GM19372 (cell line): ENCODE measurements around the gene PPP4C.
"Not testable (repeated sequence)": the region's sequence is repeated elsewhere in the genome, so short reads cannot be mapped to it uniquely, and the experiment has no call there.

Source experiments
- ATAC-seq: cut with Tn5 transposase; IDR thresholded peaks from one replicate; pipeline ENCODE4 v1.9.1; 2021; ENCODE audit warnings: mild to moderate bottlenecking, low read depth, moderate library complexity; ENCODE audit not compliant: unreplicated experiment

Gene PPP4C

DNA sequence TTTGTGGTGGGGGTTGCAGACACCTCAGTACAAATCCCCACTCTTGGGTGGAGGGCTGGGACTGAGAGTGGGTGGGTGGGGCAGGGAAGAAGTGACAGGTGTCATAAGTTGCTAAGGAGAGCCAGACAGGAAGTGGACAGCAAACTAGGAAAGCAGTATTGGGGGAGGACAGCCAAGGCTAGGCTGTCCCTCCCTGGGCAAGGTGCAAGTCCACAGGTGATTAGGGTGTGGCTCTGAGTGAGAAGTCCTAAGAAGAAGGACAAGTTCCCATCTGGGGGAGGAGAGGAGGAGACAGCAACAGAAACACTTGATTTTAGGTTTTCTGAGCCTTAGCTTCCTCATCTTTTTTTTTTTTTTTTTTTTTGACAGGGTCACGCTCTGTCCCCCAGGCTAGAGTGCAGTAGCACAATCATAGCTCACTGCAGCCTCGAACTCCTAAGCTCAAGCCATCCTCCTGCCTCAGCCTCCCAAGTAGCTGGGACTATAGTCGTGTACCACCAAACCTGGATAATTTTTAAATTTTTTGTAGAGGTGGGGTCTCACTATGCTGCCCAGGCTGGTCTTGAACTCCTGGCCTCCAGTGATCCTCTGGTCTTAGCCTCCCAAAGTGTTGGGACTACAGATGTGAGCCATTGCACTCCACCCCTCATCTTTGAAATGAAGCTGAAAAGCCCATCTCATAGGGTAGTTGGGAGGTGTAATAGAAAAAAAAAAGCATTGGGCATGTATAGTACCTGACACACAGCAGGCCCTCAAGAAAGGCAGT, 44.7 kb downstream of the PPP4C start:
- ATAC-seq: no peak

DNA sequence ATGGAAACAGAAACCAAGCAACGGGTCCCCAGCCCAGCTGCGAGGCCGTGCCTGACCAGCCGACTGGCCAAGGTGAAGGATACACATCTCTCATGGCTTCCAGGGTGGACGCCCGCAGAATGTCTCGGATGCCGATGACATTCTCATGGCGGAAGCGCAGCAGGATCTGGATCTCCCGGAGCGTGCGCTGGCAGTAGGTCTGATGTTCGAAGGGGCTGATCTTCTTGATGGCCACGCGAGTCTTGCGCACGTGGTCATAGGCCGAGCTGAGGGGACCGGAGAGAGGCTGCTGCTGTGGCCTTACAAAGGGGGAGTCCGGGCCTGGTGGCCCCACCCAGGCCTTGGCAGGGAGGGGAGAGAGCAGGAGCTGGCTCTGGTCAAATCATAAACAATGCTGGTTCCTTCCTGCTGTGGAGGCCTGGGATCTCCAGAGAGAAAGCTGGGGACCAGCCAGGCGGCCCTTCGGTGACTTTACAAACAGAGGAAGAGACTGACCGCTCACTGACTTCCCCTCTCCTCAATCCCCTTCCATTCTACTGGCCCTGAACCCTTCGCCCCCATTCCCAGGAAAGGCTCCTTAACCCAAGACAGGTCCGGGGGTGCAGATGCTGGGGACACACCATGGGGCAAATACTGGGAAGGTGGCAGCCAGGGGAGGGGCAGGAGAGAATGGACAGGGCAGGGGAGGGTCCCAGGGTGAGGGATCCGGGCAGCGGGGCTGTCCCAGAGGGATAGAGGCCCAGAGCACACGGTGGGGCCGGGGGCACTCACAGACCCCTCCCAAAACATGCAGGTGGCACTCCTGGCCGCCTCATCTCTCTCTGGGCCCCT, 46.2 kb downstream of the PPP4C start:
- ATAC-seq: no peak

DNA sequence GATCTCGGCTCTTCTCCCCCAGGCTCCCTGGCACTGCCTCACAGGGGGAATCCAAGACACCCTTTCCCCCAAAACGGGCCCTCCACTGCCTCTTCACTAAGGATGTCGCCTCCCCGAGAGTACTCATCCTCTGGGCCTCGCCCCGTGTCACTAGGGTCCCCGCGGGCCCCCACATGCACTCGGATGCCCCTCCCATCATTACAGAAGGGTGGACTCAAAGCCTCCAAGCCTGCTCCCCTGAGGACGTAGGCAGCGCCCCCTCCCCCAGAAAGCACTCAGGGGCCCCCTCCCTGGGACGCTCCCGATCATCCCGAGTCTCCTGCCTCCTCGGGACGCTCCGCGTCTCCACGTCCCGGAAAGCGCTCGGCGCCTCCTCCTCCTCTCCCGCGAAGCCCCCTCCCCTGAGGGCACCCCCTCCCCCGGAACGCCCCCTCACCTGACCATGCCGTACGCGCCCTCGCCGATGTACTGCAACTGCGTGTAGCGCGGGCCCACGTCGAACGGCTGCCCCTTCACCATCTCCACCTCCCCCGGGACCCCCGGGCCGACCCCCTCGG, 46.9 kb downstream of the PPP4C start:
- ATAC-seq: no peak

DNA sequence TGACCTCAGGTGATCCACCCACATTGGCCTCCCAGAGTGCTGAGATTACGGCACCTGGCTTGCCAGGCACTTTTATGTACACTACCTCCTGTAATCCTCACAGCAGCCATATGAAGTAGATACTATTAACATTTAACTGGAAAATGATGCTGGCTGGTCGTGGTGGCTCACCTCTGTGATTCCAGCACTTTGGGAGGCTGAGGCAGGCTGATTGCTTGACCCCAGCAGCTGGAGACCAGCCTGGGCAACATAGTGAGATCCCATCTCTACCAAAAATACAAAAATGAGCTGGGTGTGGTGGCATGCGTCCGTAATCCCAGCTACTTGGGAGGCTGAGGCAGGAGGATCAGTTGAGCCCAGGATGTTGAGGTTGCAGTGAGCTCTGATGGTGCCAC, 49.2 kb downstream of the PPP4C start:
- ATAC-seq: no peak

DNA sequence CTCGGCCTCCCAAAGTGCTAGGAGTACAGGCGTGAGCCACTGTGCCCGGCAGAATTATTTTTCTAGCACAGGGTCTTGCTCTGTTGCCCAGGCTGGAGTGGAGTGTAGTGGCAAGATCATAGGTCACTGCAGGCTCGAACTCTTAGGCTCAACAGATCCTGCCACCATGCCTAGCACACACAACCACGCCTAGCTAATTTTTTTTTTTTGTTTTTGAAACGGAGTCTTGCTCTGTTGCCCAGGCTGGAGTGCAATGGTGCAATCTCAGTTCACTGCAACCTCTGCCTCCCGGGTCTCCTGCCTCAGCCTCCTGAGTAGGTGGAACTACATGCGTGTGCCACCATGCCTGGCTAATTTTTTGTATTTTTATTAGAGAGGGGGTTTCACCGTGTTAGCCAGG, 49.9 kb downstream of the PPP4C start:
- ATAC-seq: not testable (repeated sequence)

DNA sequence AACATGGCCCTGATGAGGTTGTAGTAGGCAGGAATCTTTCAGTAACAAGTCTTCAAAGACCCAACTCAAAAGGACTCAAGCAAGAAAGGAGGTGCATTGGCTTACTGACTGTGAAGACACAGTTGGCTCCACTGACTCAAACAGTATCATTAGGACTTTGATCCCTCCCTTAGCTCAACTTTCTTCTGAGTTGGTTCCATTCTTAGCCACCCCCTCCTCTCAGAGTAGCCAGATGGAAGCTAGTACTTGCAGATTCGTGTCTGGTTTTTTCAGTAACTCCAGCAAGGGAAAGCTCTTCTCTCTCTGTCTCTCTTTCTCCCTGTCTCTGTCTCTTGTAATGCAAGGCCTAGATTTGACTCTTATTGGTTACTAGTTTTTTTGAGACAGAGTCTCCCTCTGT, 52.2 kb downstream of the PPP4C start:
- no peak for ATAC-seq

DNA sequence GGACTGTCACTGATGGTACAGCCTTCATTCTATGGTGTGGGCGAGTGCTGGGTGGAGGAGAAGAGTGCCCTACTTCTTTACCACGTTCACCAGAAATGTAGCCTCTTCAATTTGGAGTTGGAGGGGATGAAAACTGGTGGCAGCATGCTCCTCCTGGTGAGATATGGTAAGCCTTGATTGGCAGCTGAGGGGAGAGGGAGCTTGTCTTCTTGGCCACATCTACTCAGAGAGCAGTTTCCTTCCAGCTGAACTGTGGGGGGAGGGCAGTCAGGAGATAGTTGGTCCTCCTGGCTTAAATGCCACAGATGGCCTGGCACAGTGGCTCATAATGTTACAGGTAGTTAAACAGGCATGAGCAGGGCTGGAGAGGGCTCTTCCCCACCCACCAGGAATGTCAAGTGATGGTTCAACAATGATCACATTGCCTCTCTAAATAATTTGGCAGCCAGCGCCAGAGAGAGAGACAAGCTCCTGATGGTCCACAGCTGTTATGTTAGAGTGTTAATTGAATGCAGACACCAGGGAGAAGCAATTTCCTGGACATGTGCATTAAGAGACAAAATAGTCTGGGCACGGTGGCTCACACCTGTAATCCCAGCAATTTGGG, 56.2 kb downstream of the PPP4C start:
- ATAC-seq: no peak

DNA sequence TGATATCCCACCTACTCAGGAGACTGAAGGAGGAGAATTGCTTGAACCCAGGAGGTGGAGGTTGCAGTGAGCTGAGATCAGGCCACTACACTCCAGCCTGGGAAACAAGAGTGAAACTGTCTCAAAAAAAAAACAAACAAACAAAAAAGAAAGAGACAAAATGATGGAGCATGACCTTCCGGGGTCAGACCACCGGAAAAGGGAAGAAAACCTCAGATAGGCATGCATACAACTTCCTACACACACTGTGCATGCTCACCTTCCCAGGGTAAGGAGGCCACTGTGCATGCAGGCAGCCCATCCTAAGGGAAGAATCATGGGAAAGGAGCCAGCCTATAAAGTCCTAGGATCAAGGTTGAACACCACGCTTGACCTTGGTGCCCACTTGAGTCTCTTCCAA, 56.8 kb downstream of the PPP4C start:
- ATAC-seq: no peak
